ENCODE data around the gene LGR5.

Gene LGR5

GRCh38 chr12:71601546-71601945 lies 161.9 kb downstream of the LGR5 start:
- DNase-seq: no peak

GRCh38 chr12:71602761-71603577 lies 163.4 kb downstream of the LGR5 start:
- DNase-seq: no peak

- no peak for DNase-seq
These were observed 165.4 kb downstream of the LGR5 start for GRCh38 chr12:71605039-71605438.

GRCh38 chr12:71607494-71608330 lies 168.1 kb downstream of the LGR5 start:
- DNase-seq: no peak

- DNase-seq: no peak
These were observed 170.6 kb downstream of the LGR5 start for GRCh38 chr12:71610031-71610795.

GRCh38 chr12:71621938-71622337 lies 182.3 kb downstream of the LGR5 start:
- no peak for DNase-seq

GRCh38 chr12:71625476-71625875 lies 185.9 kb downstream of the LGR5 start:
- DNase-seq: no peak

- no peak for DNase-seq
These were observed 186.5 kb downstream of the LGR5 start for GRCh38 chr12:71626098-71626497.

GRCh38 chr12:71626768-71627167 lies 187.2 kb downstream of the LGR5 start:
- DNase-seq: no peak

GRCh38 chr12:71627438-71628002 lies 187.9 kb downstream of the LGR5 start:
- no peak for DNase-seq

Data from NCI-H345 (cell line).